SJSA1 (cell line): ENCODE measurements around the gene SMARCC2. TPM values are rescaled to one million over a fixed set of nuclear protein-coding genes. Genes with fewer than 3 reads are reported as not detected.

Source experiments
- DNase-seq, 2 experiments: peaks; one replicate each; pipeline ENCODE4 v3.0.0-alpha.2; 2015 to 2020; ENCODE audit warnings: low spot score in 2 of 2, low read depth in 1 of 2
- H3K27ac ChIP-seq: fragments of 250-450 bp; sonication (Bioruptor Pico); 2 replicates; pipeline ENCODE4 v1.5.1; 2020; ENCODE audit warnings: mild to moderate bottlenecking, moderate library complexity
- H3K27me3 ChIP-seq: fragments of 250-450 bp; sonication (Bioruptor Pico); replicated peaks from 2 replicates; pipeline ENCODE4 v1.5.1; 2020; ENCODE audit warnings: mild to moderate bottlenecking, moderate library complexity
- H3K36me3 ChIP-seq: fragments of 250-450 bp; sonication (Bioruptor Pico); 2 replicates; pipeline ENCODE4 v1.5.1; 2020; ENCODE audit warnings: mild to moderate bottlenecking
- H3K4me1 ChIP-seq: fragments of 250-450 bp; sonication (Bioruptor Pico); replicated peaks from 2 replicates; pipeline ENCODE4 v1.6.1; 2021; ENCODE audit warnings: mild to moderate bottlenecking
- H3K4me3 ChIP-seq: fragments of 250-450 bp; sonication (Bioruptor Pico); 2 replicates; pipeline ENCODE4 v1.5.1; 2020; ENCODE audit warnings: mild to moderate bottlenecking
- H3K9me3 ChIP-seq: fragments of 250-450 bp; sonication (Bioruptor Pico); replicated peaks from 2 replicates; pipeline ENCODE4 v1.5.1; 2020; ENCODE audit warnings: mild to moderate bottlenecking
- total RNA-seq: library from RNA; depleted of rRNA; stranded (reverse); fragments of >200 nt; shearing (Covaris generic); gene quantifications from 2 replicates; pipeline ENCODE4 v1.2.3, GENCODE V29; 2014

SMARCC2 gene
- total RNA-seq, 1 experiment from 2014 or later = 33.4 TPM

- DNase-seq = no peak
- no peaks in the 10 kb centered on the region for H3K4me1 ChIP-seq
- H3K4me3 ChIP-seq = no peak overlapping the region
- no peaks in the 10 kb centered on the region for H3K27me3 ChIP-seq
- no peaks in the 10 kb centered on the region for H3K9me3 ChIP-seq
- no peak overlapping the region for H3K27ac ChIP-seq
- H3K36me3 ChIP-seq = peaks cover 48% of the 10 kb centered on the region
These were observed 44.1 kb downstream of the SMARCC2 start for GRCh38 chr12:56145217-56145616.

- no peaks in the 10 kb centered on the region for H3K9me3 ChIP-seq
- no peak overlapping the region for H3K4me3 ChIP-seq
- no peak overlapping the region for H3K27ac ChIP-seq
- no peak for DNase-seq
- H3K4me1 ChIP-seq = no peaks in the 10 kb centered on the region
- peaks cover 61% of the 10 kb centered on the region for H3K36me3 ChIP-seq
- no peaks in the 10 kb centered on the region for H3K27me3 ChIP-seq
These were observed 45.4 kb downstream of the SMARCC2 start for GRCh38 chr12:56143870-56144269.

GRCh38 chr12:56143217-56143616 lies 46.1 kb downstream of the SMARCC2 start:
- H3K4me3 ChIP-seq = no peak overlapping the region
- no peak for DNase-seq
- H3K27ac ChIP-seq = no peak overlapping the region
- H3K27me3 ChIP-seq = no peaks in the 10 kb centered on the region
- no peaks in the 10 kb centered on the region for H3K4me1 ChIP-seq
- H3K9me3 ChIP-seq = no peaks in the 10 kb centered on the region
- H3K36me3 ChIP-seq = peaks cover 68% of the 10 kb centered on the region

GRCh38 chr12:56141946-56142784 lies 47.1 kb downstream of the SMARCC2 start:
- H3K27ac ChIP-seq = no peak overlapping the region
- no peaks in the 10 kb centered on the region for H3K9me3 ChIP-seq
- no peaks in the 10 kb centered on the region for H3K4me1 ChIP-seq
- no peak for DNase-seq
- peaks cover 78% of the 10 kb centered on the region for H3K36me3 ChIP-seq
- no peaks in the 10 kb centered on the region for H3K27me3 ChIP-seq
- no peak overlapping the region for H3K4me3 ChIP-seq

GRCh38 chr12:56137853-56138571 lies 51.3 kb downstream of the SMARCC2 start:
- Histone ChIP-seq H3K9me3 (no peaks in the 10 kb centered on the region), H3K4me3 (no peak overlapping the region), H3K27me3 (no peaks in the 10 kb centered on the region), H3K36me3 (peaks cover 91% of the 10 kb centered on the region), H3K27ac (no peak overlapping the region), H3K4me1 (no peaks in the 10 kb centered on the region)
- DNase-seq = no peak

GRCh38 chr12:56134897-56135296 lies 54.4 kb downstream of the SMARCC2 start:
- H3K36me3 ChIP-seq = peaks cover 94% of the 10 kb centered on the region
- H3K4me3 ChIP-seq = no peak overlapping the region
- H3K27ac ChIP-seq = no peak overlapping the region
- no peak for DNase-seq
- no peaks in the 10 kb centered on the region for H3K9me3 ChIP-seq
- no peaks in the 10 kb centered on the region; the same call in 1 of the 2 replicates for H3K4me1 ChIP-seq
- H3K27me3 ChIP-seq = no peaks in the 10 kb centered on the region

- H3K27me3 ChIP-seq = no peaks in the 10 kb centered on the region
- no peak for DNase-seq
- peaks cover 17% of the 10 kb centered on the region for H3K4me1 ChIP-seq
- H3K4me3 ChIP-seq = no peak overlapping the region
- peaks cover 61% of the 10 kb centered on the region for H3K36me3 ChIP-seq
- H3K9me3 ChIP-seq = no peaks in the 10 kb centered on the region
- no peak overlapping the region for H3K27ac ChIP-seq
These were observed 58.4 kb downstream of the SMARCC2 start for GRCh38 chr12:56130876-56131275.

GRCh38 chr12:56129942-56130495 lies 59.3 kb downstream of the SMARCC2 start:
- no peaks in the 10 kb centered on the region for H3K9me3 ChIP-seq
- H3K27me3 ChIP-seq = no peaks in the 10 kb centered on the region
- H3K4me3 ChIP-seq = no peak overlapping the region
- peaks cover 19% of the 10 kb centered on the region for H3K4me1 ChIP-seq
- peaks cover 54% of the 10 kb centered on the region for H3K36me3 ChIP-seq
- no peak overlapping the region for H3K27ac ChIP-seq
- no peak for DNase-seq

GRCh38 chr12:56129206-56129941 lies 59.9 kb downstream of the SMARCC2 start:
- H3K4me1 ChIP-seq = peaks cover 19% of the 10 kb centered on the region
- H3K4me3 ChIP-seq = peak overlapping the region; percentile 53
- H3K9me3 ChIP-seq = no peaks in the 10 kb centered on the region
- peaks cover 49% of the 10 kb centered on the region for H3K36me3 ChIP-seq
- no peaks in the 10 kb centered on the region for H3K27me3 ChIP-seq
- peak; percentile 62 to 72 for DNase-seq
- H3K27ac ChIP-seq = no peak overlapping the region

GRCh38 chr12:56128670-56129205 lies 60.5 kb downstream of the SMARCC2 start:
- Histone ChIP-seq H3K36me3 (peaks cover 43% of the 10 kb centered on the region), H3K9me3 (no peaks in the 10 kb centered on the region), H3K4me1 (peaks cover 19% of the 10 kb centered on the region), H3K27me3 (no peaks in the 10 kb centered on the region), H3K4me3 (peak overlapping the region; percentile 53), H3K27ac (no peak overlapping the region; the same call in 1 of the 2 replicates)
- peak in 1 of 2 experiments; percentile 58 for DNase-seq

- H3K27ac ChIP-seq = peak within 1 kb of the TSS; percentile 54
- H3K4me3 ChIP-seq = peak within 1 kb of the TSS; percentile 53
- no peaks in the 10 kb centered on the region for H3K9me3 ChIP-seq
- peaks cover 19% of the 10 kb centered on the region for H3K4me1 ChIP-seq
- H3K36me3 ChIP-seq = peaks cover 36% of the 10 kb centered on the region
- no peaks in the 10 kb centered on the region for H3K27me3 ChIP-seq
- peak; percentile 99 for DNase-seq
These were observed 61.2 kb downstream of the SMARCC2 start, which contains the start of gene ESYT1 for GRCh38 chr12:56127888-56128669. Gene ESYT1 (plus strand): TSS chr12:56128267. CDS start chr12:56128320, 53 bp downstream.

GRCh38 chr12:56127485-56127887 lies 61.8 kb downstream of the SMARCC2 start:
- peak overlapping the region; percentile 54 for H3K27ac ChIP-seq
- DNase-seq = no peak
- no peaks in the 10 kb centered on the region for H3K9me3 ChIP-seq
- peaks cover 19% of the 10 kb centered on the region for H3K4me1 ChIP-seq
- H3K4me3 ChIP-seq = peak overlapping the region; percentile 53
- no peaks in the 10 kb centered on the region for H3K27me3 ChIP-seq
- H3K36me3 ChIP-seq = peaks cover 30% of the 10 kb centered on the region
